HCT116 (cell line): ENCODE measurements around the gene UBE2E1. TPM values are rescaled to one million over a fixed set of nuclear protein-coding genes. Genes with fewer than 3 reads are reported as not detected.

Experiments
- ATAC-seq: fragments of 200-7000 bp; cut with Tn5 transposase; 2 replicates; pipeline ENCODE4 v1.9.1; 2020; ENCODE audit warnings: mild to moderate bottlenecking, moderate library complexity
- BruUV-seq: library from RNA; stranded (reverse); fragments of 400-500 nt; replicated peaks from 2 replicates; lab custom pipeline; 2021; lab: Mats Ljungman, UMichigan
- CTCF ChIA-PET: fragments of 300-600 bp; sonication (Branson Sonifier 250); formaldehyde crosslinking; loops from one replicate; lab custom pipeline; 2021; ENCODE audit warnings: antibody characterized with exemption; lab: Charles Lee
- POLR2A ChIA-PET: fragments of 300-600, 350-600 bp; sonication (Branson Sonifier 250); formaldehyde crosslinking; loops from one replicate; lab custom pipeline; 2021; ENCODE audit warnings: antibody characterized with exemption; lab: Charles Lee
- RAD21 ChIA-PET, 2 experiments: fragments of 300-600 bp; sonication (Branson Sonifier 250); formaldehyde crosslinking; loops; one replicate each; lab custom pipeline; 2023; ENCODE audit warnings: low total read pairs in 2 of 2; ENCODE audit not compliant: uncharacterized antibody in 2 of 2, unreplicated experiment in 2 of 2, low non-redundant PET in 1 of 2; lab: Charles Lee
- DNase-seq: peaks from one replicate; pipeline ENCODE4 v3.0.0-alpha.2; 2010; ENCODE audit warnings: low read depth, low spot score
- H2AFZ ChIP-seq: fragments of 200-600 bp; shearing (Covaris generic), sonication (generic); 2 replicates; pipeline ENCODE4 v1.6.1; 2017; ENCODE audit warnings: low read depth, mixed run types, mixed read lengths, antibody characterized with exemption, low read length; ENCODE audit not compliant: poor library complexity, severe bottlenecking
- H3K27ac ChIP-seq: 2 replicates; pipeline ENCODE4 v1.5.1; 2012; ENCODE audit warnings: low read depth, low read length
- H3K27me3 ChIP-seq: fragments of 200-600 bp; sonication (generic); 2 replicates; pipeline ENCODE4 v1.6.1; 2016; ENCODE audit warnings: mixed run types, low read length, mixed read lengths; ENCODE audit not compliant: insufficient read depth
- H3K36me3 ChIP-seq, 2 experiments: fragments of 200-500 bp in 1 of 2; fragments of 200-600 bp in 1 of 2; sonication (Bioruptor generic) in 1 of 2; sonication (generic) in 1 of 2; 2 replicates each; pipeline versions ENCODE4 v1.5.1 to v1.6.1; 2014 to 2016; ENCODE audit warnings: low read length in 2 of 2, inconsistent platforms in 1 of 2, mixed read lengths in 1 of 2, mixed run types in 1 of 2; ENCODE audit not compliant: insufficient read depth in 2 of 2, control insufficient read depth in 1 of 2
- H3K4me1 ChIP-seq, 2 experiments: fragments of 200-600 bp in 1 of 2; sonication (generic) in 1 of 2; 2 replicates each; pipeline versions ENCODE4 v1.5.1 to v1.6.1; 2012 to 2017; ENCODE audit warnings: low read length in 2 of 2, inconsistent platforms in 1 of 2, mild to moderate bottlenecking in 1 of 2, mixed read lengths in 1 of 2, mixed run types in 1 of 2, moderate library complexity in 1 of 2; ENCODE audit not compliant: insufficient read depth in 2 of 2, control insufficient read depth in 1 of 2
- H3K4me2 ChIP-seq: fragments of 200-600 bp; sonication (generic); 2 replicates; pipeline ENCODE4 v1.6.1; 2017; ENCODE audit warnings: mixed run types, low read length, mixed read lengths
- H3K4me3 ChIP-seq, 2 experiments: fragments of 200-600 bp in 1 of 2; sonication (generic) in 1 of 2; replicated peaks in 1 of 2; 2 replicates each; pipeline ENCODE4 v1.5.1; 2011 to 2016; ENCODE audit warnings: low read length in 2 of 2, control low read depth in 1 of 2, low read depth in 1 of 2, mild to moderate bottlenecking in 1 of 2, mixed read lengths in 1 of 2, mixed run types in 1 of 2
- H3K79me2 ChIP-seq: fragments of 200-600 bp; sonication (generic); 2 replicates; pipeline ENCODE4 v1.6.1; 2017; ENCODE audit warnings: mild to moderate bottlenecking, mixed run types, low read length, moderate library complexity, mixed read lengths; ENCODE audit not compliant: insufficient read depth
- H3K9ac ChIP-seq: fragments of 200-600 bp; sonication (generic); 2 replicates; pipeline ENCODE4 v1.6.1; 2016; ENCODE audit warnings: low read length, mixed read lengths
- H3K9me2 ChIP-seq: fragments of 200-600 bp; sonication (generic), shearing (Covaris generic); 2 replicates; pipeline ENCODE4 v1.6.1; 2017; ENCODE audit warnings: mixed run types, mild to moderate bottlenecking, moderate library complexity; ENCODE audit not compliant: insufficient read depth
- H3K9me3 ChIP-seq, 2 experiments: fragments of 200-500 bp in 1 of 2; fragments of 200-600 bp in 1 of 2; sonication (Bioruptor generic) in 1 of 2; sonication (generic) in 1 of 2; 2 replicates each; pipeline ENCODE4 v1.6.1; 2014 to 2017; ENCODE audit warnings: low read length in 2 of 2, mixed read lengths in 2 of 2, inconsistent platforms in 1 of 2, low read depth in 1 of 2, mild to moderate bottlenecking in 1 of 2, mixed run types in 1 of 2, moderate library complexity in 1 of 2; ENCODE audit not compliant: control insufficient read depth in 1 of 2, insufficient read depth in 1 of 2
- H4K20me1 ChIP-seq: fragments of 200-600 bp; sonication (generic), shearing (Covaris generic); 2 replicates; pipeline ENCODE4 v1.6.1; 2017; ENCODE audit warnings: mixed run types, mild to moderate bottlenecking, moderate library complexity; ENCODE audit not compliant: insufficient read depth
- ATF3 ChIP-seq: IDR thresholded peaks from 2 replicates; pipeline ENCODE4 v1.6.1; 2012
- EGR1 ChIP-seq: IDR thresholded peaks from 2 replicates; pipeline ENCODE4 v1.6.1; 2012; ENCODE audit warnings: low read depth
- ELF1 ChIP-seq: IDR thresholded peaks from 2 replicates; pipeline ENCODE4 v1.6.1; 2012; ENCODE audit warnings: low read depth, borderline replicate concordance
- EZH2 ChIP-seq: fragments of 200-600 bp; sonication (generic); IDR thresholded peaks from 2 replicates; pipeline ENCODE4 v1.6.1; 2017; ENCODE audit warnings: antibody characterized with exemption, mixed run types
- EZH2phosphoT487 ChIP-seq: fragments of 200-600 bp; IDR thresholded peaks from 2 replicates; pipeline ENCODE4 v1.6.1; 2018; ENCODE audit warnings: antibody characterized with exemption, borderline replicate concordance
- FOSL1 ChIP-seq: IDR thresholded peaks from 2 replicates; pipeline ENCODE4 v1.6.1; 2012; ENCODE audit warnings: low read depth
- JUND ChIP-seq: IDR thresholded peaks from 2 replicates; pipeline ENCODE4 v1.6.1; 2012
- MAX ChIP-seq: IDR thresholded peaks from 2 replicates; pipeline ENCODE4 v1.6.1; 2012
- POLR2A ChIP-seq: IDR thresholded peaks from 2 replicates; pipeline ENCODE4 v1.7.0; 2011; ENCODE audit warnings: borderline replicate concordance; ENCODE audit not compliant: insufficient read depth, insufficient read length; ENCODE audit errors: extremely low read depth
- POLR2AphosphoS5 ChIP-seq: IDR thresholded peaks from 2 replicates; pipeline ENCODE4 v1.6.1; 2011; ENCODE audit warnings: mild to moderate bottlenecking, low read depth, low read length, moderate library complexity
- RAD21 ChIP-seq: IDR thresholded peaks from 2 replicates; pipeline ENCODE4 v1.6.1; 2012; ENCODE audit warnings: low read depth, mild to moderate bottlenecking
- REST ChIP-seq: IDR thresholded peaks from 2 replicates; pipeline ENCODE4 v1.6.1; 2012; ENCODE audit warnings: low read depth
- SIN3A ChIP-seq: IDR thresholded peaks from 2 replicates; pipeline ENCODE4 v1.6.1; 2012; ENCODE audit warnings: low read depth
- ZNF274 ChIP-seq: fragments of 200-500 bp; sonication (Bioruptor generic); IDR thresholded peaks from 2 replicates; pipeline ENCODE4 v1.6.1; 2014; ENCODE audit warnings: mild to moderate bottlenecking, low read depth, low read length, inconsistent platforms
- intact Hi-C: fragments of 100-400 bp; cut with micrococcal nuclease; formaldehyde crosslinking; loops from 2 replicates; pipeline ENCODE4 v1.10.0; 2022
- total RNA-seq: library from RNA; stranded (reverse); gene quantifications from one replicate; pipeline ENCODE4 v1.2.1, GENCODE V29; 2021; ENCODE audit not compliant: unreplicated experiment

UBE2E1 gene
- total RNA-seq, 1 experiment from 2014 or later = 75.1 TPM

GRCh38 chr3:23791678-23792077 is 14.1 kb upstream of the UBE2E1 start:
- POLR2A ChIA-PET = no interaction called here
- BruUV-seq = no TSS peak

More at GRCh38 chr3:23791678-23792077, 14.1 kb upstream of the UBE2E1 start:
- ChIA-PET CTCF (no interaction called here), RAD21 (no interaction called here)
- Histone ChIP-seq H3K27me3 (no peaks in the 10 kb centered on the region), H2AFZ (no peak overlapping the region), H3K9ac (no peak overlapping the region), H3K36me3 (no peaks in the 10 kb centered on the region), H4K20me1 (no peaks in the 10 kb centered on the region), H3K4me2 (no peak overlapping the region), H3K4me1 (no peaks in the 10 kb centered on the region), H3K9me3 (no peaks in the 10 kb centered on the region), H3K79me2 (no peaks in the 10 kb centered on the region), H3K9me2 (no peaks in the 10 kb centered on the region), H3K27ac (no peak overlapping the region), H3K4me3 (no peak overlapping the region)
- DNase-seq = no peak
- TF ChIP-seq POLR2A (no peak), SIN3A (no peak), MAX (no peak), FOSL1 (no peak), JUND (no peak), POLR2AphosphoS5 (no peak), RAD21 (no peak), EZH2 (no peak), ZNF274 (no peak), EGR1 (no peak), EZH2phosphoT487 (no peak), REST (no peak), ATF3 (no peak), ELF1 (no peak)
- intact Hi-C loops = no loop called here
- ATAC-seq = no peak
